Measurements from ENCODE around the gene CCDC149.

Gene CCDC149

GRCh38 chr4:24912252-24913118 lies at the start of gene CCDC149:
Gene CCDC149, minus strand, starts transcription at chr4:24913042. Its CDS starts 178 bp downstream, at chr4:24912864.
- peak; percentile 35 for DNase-seq

DNA sequence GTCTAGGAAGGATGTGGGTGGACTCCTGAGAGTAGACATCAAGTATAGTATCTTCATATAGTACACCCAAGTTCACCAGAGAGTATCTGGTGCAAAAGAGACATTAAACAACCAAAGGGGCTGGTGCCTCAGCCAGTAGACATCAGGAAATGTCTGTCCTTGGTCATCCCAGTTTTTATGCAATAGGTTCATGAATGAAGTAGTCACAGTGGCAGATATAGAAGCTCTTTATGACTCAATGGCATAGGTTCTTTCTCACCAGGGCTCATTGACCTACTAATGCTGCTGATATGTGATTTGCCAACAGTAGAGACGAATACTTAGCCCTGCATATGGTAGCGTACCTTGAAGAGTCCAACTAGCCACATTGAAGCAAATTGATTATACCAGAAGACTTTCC lies 45.0 kb upstream of the CCDC149 start:
- no peak for DNase-seq

DNA sequence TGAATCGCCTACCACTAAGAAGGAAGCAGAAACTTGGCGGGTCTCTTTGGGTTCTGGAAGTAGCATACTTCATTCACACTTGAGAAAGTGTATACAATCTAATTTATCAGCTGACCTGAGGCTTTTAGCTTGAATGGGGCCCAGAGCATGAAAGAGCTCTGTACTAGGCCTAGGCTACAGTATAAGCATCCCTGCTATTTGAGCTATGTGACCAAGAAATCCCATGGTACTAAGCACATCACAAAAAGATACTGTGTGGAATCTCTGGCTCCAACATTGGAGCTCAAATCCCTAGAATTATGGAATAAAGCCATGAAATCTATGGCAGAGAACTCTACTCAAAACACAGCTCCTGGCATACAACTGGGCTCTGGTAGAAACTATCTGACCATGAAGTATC lies 43.9 kb upstream of the CCDC149 start:
- no peak for DNase-seq

DNA sequence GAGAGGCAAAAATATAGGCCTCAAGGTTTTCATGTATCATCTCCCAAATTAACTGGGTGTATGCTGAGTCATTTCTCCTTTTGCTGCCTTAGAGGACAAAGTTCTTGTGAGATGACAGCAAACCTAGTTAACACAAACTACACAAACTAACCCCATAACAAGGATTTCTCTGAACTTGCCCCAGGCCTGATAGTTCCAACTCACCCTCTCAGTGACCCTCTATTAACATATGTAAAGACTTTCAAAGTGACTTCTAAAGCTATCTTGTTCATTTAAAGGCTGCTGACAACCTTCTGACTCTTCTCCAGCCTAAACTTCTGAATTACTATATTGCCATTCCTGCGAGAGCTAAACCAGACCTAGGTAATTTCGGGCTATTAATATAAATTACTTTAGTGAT lies 43.2 kb upstream of the CCDC149 start:
- no peak for DNase-seq

GRCh38 chr4:24952667-24953066 lies 39.8 kb upstream of the CCDC149 start:
- DNase-seq = no peak

GRCh38 chr4:24949970-24950369 lies 37.1 kb upstream of the CCDC149 start:
- no peak for DNase-seq

DNA sequence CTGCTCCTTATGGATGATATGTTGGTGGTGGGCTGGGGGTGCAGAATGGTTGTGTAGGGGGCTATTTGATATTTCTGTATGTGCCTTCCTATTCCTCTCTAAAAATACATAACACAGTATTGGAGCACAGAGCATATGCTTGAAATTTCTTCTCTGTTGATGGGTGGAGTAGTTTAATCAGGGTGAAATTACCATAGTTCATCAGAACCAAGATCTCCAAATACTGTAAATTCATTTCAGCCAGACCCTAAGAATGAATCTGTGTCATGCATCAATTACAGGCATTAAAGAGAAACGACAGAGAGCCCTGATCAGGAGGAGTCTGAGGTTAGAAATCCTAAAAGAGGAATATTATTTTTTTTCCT lies 25.1 kb upstream of the CCDC149 start:
- DNase-seq = no peak

GRCh38 chr4:24937176-24937916 lies 24.5 kb upstream of the CCDC149 start:
- no peak for DNase-seq

- no peak for DNase-seq
Measured at GRCh38 chr4:24935856-24936255, 23.0 kb upstream of the CCDC149 start.

DNA sequence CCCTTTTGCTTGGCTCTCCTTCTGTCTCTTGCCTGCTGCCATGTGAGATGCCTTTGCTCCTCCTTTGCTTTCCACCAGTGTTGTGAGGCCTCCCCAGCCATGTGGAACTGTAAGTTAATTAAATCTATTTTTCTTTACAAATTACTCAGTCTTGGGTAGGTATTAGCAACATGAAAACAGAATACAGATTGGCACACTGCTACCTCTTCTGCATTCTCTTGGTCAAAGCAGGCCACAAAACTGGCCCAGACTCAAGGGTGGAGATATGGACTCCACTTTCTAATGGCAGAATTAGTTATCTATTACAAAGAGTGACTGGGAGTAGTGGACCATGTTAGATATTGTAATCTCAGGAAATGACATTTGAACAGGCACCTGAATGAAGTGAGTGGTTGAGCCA lies 21.5 kb upstream of the CCDC149 start:
- DNase-seq = no peak

DNA sequence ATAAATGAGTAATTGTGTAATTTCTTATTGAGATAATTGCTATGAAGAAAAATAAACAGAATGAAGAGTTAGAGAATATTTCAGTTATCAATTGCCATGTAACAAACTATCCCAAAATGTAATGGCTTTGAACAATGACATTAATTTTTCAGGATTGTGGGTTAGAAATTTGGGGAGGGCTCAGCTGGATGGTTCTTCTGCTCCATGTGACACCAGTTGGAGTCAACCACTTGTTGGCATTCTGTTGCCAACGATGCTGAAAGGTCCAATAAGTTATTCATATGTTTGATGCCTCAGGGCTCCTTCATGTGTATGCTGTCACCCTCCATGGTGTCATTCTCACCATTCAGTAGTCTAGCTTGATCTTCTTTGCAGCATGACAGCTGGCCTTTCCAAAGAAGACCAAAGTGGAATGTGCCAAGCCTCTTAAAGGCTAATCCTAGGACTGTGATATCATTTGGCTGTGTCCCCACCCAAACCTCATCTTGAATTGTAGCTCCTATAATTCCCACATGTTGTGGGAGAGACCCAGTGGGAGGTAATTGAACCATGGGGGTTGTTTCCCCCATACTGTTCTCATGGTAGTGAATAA lies 20.9 kb upstream of the CCDC149 start:
- no peak for DNase-seq

DNA sequence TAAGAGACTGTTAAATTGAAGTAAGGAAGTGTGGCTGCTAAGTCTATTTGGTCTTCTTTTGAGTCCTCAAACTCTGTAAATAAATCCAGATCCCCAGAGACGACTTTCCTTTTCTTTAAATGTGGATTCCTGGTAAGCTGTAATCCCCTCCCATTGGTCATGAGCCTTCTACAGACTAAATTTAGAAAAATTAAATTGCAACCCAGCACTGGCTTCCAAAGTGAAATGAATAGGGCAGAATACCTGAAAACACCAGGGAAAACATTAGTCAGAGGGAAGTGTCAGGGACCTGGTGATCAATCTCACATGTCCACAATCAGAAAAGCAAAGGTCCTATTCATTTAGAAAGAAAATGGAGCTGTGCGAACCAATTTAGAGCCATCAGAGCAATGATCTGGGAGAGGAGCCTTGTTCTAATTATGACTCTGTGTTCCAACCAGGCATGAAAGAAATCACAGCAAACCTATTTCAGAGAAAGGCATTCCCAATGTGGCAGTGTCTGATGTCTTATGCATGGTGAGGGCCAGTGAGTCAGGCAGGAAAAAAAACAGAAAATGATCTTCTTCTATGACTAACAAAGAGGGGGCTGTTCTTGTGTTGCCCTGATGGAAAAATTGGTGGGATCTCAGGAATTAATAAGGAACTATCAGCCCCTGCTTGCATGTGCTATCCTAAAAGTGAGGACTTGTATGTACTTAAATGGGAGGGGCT lies 19.8 kb upstream of the CCDC149 start:
- DNase-seq = no peak

DNA sequence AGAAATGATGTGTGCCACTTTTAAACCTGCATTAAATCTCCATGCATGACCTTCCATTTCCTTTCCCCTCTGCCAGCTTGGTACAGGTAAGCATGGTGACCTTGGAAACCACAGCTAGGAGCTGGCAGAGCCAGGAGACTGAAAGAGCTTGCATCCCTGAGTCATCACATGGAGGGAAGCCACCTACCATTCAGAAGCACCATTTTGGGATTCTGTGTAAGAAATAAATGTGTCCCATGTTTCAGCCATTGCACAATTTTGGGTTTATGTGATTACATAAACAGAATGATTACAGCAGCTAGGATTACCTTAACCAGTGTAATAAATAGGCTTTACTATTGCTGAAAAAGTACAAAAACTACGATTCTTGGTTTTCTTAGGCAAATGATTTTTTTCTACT lies 17.3 kb upstream of the CCDC149 start:
- DNase-seq = no peak

GRCh38 chr4:24928708-24929107 lies 15.9 kb upstream of the CCDC149 start:
- no peak for DNase-seq

- DNase-seq = no peak
Measured at GRCh38 chr4:24927049-24927448, 14.2 kb upstream of the CCDC149 start.

DNA sequence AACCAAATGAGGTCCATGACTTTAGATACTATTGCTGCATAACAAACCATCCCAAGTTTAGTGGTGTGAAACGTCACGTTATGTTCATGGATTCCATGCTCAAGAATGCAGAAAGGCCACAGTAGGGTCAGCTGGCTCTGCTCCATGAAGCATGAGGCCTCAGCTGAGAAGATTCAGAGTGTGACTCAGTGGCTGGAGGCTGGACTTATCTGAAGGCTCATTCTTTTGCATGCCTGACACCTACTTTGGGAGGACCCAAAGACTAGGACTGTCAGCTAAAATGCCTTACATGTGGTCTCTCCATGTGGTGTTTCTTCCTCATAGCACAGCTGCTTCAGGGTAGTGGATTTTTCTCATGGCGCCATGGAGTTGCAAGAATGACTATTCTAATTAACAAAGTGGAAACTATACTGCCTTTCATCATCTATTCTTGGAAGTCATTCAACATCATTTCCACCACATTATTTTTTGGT lies 11.5 kb upstream of the CCDC149 start:
- no peak for DNase-seq

DNA sequence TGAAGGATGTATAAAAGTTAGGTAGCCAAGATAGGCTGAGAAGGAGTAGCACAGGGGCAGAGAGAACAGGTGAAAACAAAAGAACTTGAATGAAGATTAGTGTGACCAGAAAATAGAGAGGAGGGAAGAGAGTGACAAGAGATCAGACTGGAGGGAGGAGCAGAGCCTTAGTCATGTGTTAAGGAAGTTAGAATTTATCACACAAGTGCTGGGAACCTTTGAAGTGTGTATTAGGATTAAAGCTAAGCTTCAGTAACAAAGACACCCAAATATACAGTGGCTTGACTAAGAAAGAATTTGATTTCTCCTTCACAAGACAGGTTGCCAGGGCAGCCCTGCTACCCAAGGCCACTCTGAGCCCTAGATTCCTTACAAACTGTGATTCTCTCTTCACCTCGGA lies 10.7 kb upstream of the CCDC149 start:
- DNase-seq = no peak

GRCh38 chr4:24923002-24923401 lies 10.2 kb upstream of the CCDC149 start:
- no peak for DNase-seq

DNA sequence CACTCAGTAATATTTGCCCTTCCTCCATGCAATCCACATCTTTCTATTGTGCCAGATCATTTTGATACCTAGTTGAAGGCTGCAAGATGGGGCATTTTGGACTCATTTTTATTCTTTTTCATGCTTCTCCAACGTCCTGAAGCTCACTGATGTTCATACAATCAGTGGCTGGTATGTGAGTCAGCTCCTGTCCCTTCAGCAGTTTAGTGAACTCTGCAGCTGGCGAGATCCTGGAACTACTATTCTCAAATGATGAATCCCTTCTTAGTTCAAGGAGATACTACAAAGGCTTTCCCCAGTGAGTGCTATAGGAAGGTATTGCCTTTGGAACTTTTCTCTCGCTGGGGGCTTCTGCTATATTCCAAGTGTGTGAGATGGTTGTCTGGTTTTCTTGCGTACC lies 9.6 kb upstream of the CCDC149 start:
- DNase-seq = no peak

- DNase-seq = no peak
Measured at GRCh38 chr4:24921491-24921890, 8.6 kb upstream of the CCDC149 start.

GRCh38 chr4:24920008-24920407 lies 7.2 kb upstream of the CCDC149 start:
- no peak for DNase-seq

- DNase-seq = no peak
Measured at GRCh38 chr4:24917076-24917856, 4.4 kb upstream of the CCDC149 start.

Data from NCI-H748 treated with DMSO at 0.1 percent for 48 hours (cell line).